ENCODE data around the gene PRKAG3.

- TF ChIP-seq EZH2 (IDR thresholded peaks at IDR 0.05; ENCODE audit: low read depth, unreplicated experiment) (no peak), POLR2AphosphoS5 (IDR thresholded peaks at IDR 0.05; ENCODE audit: low read depth) (no peak), REST (IDR thresholded peaks at IDR 0.05; ENCODE audit: unreplicated experiment) (no peak), CREB1 (CRISPR knock-in tag; IDR thresholded peaks at IDR 0.05; ENCODE audit: low read depth) (no peak), EZH2phosphoT487 (IDR thresholded peaks at IDR 0.05; ENCODE audit: unreplicated experiment) (no peak), ZNF331 (CRISPR knock-in tag; IDR thresholded peaks at IDR 0.05; ENCODE audit: low read depth) (no peak), ZNF114 (CRISPR knock-in tag; IDR thresholded peaks at IDR 0.05) (no peak)
- TF ChIP-seq, protein P1, sequence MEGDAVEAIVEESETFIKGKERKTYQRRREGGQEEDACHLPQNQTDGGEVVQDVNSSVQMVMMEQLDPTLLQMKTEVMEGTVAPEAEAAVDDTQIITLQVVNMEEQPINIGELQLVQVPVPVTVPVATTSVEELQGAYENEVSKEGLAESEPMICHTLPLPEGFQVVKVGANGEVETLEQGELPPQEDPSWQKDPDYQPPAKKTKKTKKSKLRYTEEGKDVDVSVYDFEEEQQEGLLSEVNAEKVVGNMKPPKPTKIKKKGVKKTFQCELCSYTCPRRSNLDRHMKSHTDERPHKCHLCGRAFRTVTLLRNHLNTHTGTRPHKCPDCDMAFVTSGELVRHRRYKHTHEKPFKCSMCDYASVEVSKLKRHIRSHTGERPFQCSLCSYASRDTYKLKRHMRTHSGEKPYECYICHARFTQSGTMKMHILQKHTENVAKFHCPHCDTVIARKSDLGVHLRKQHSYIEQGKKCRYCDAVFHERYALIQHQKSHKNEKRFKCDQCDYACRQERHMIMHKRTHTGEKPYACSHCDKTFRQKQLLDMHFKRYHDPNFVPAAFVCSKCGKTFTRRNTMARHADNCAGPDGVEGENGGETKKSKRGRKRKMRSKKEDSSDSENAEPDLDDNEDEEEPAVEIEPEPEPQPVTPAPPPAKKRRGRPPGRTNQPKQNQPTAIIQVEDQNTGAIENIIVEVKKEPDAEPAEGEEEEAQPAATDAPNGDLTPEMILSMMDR (conservative IDR thresholded peaks at IDR 0.05; ENCODE audit: low read depth in 2 of 2), result no peak
These were observed 3.7 kb downstream of the PRKAG3 start for GRCh38 chr2:218827701-218828476.
